PC-3 (cell line): ENCODE measurements around the gene NAB1.

ENCODE experiments used
- CTCF ChIP-seq: fragments of 300-600 bp; sonication (generic); conservative IDR thresholded peaks from 2 replicates; pipeline ENCODE4 v1.5.1; 2017; ENCODE audit warnings: antibody characterized with exemption, low read depth, mild to moderate bottlenecking, low read length
- EZH2 ChIP-seq: fragments of 300-600 bp; sonication (generic); IDR thresholded peaks from one replicate; pipeline ENCODE4 v1.6.1; 2017; ENCODE audit warnings: antibody characterized with exemption, mild to moderate bottlenecking, low read length; ENCODE audit not compliant: unreplicated experiment
- EZH2phosphoT487 ChIP-seq: fragments of 300-600 bp; sonication (generic); IDR thresholded peaks from 2 replicates; pipeline ENCODE4 v1.6.1; 2018; ENCODE audit warnings: mild to moderate bottlenecking, antibody characterized with exemption, low read length, borderline replicate concordance

- no peak for TF ChIP-seq CTCF
- no peak for TF ChIP-seq EZH2
- no peak for TF ChIP-seq EZH2phosphoT487
These were observed 77.4 kb downstream of the NAB1 start for GRCh38 chr2:190726255-190726654.
